GM23248 (cell line): ENCODE results near the gene UMODL1. TPM values are rescaled to one million over a fixed set of nuclear protein-coding genes. Genes with fewer than 3 reads are reported as not detected.
A peak's percentile ranks its signal among the peaks of the same experiment; 100 is the strongest.
"Not testable (repeated sequence)": the region's sequence is repeated elsewhere in the genome, so short reads cannot be mapped to it uniquely, and the experiment has no call there.

Experiments
- DNase-seq: peaks from one replicate; pipeline ENCODE4 v3.0.0-alpha.2; 2015
- H2AFZ ChIP-seq: fragments of 200-600 bp; sonication (generic); 2 replicates; pipeline ENCODE4 v1.6.1; 2016; ENCODE audit warnings: antibody characterized with exemption
- H3F3A ChIP-seq: fragments of 200-600 bp; sonication (generic); 2 replicates; pipeline ENCODE4 v1.6.1; 2016; ENCODE audit warnings: mild to moderate bottlenecking, antibody characterized with exemption, mixed run types; ENCODE audit not compliant: insufficient read depth
- H3K27ac ChIP-seq: fragments of 200-600 bp; sonication (generic); 2 replicates; pipeline ENCODE4 v1.5.1; 2016; ENCODE audit warnings: mild to moderate bottlenecking
- H3K27me3 ChIP-seq: fragments of 200-600 bp; sonication (generic); replicated peaks from 2 replicates; pipeline ENCODE4 v1.6.1; 2016; ENCODE audit warnings: mild to moderate bottlenecking; ENCODE audit not compliant: insufficient read depth
- H3K36me3 ChIP-seq: fragments of 200-600 bp; sonication (generic); 2 replicates; pipeline ENCODE4 v1.6.1; 2016; ENCODE audit warnings: low read depth, mild to moderate bottlenecking
- H3K4me1 ChIP-seq: fragments of 200-600 bp; sonication (generic); 2 replicates; pipeline ENCODE4 v1.6.1; 2016; ENCODE audit warnings: mild to moderate bottlenecking; ENCODE audit not compliant: insufficient read depth
- H3K4me2 ChIP-seq: fragments of 200-600 bp; sonication (generic); one replicate; pipeline ENCODE4 v1.6.1; 2016; ENCODE audit warnings: mild to moderate bottlenecking; ENCODE audit not compliant: unreplicated experiment
- H3K4me3 ChIP-seq: fragments of 200-600 bp; sonication (generic); 2 replicates; pipeline ENCODE4 v1.5.1; 2016; ENCODE audit warnings: mild to moderate bottlenecking
- H3K79me2 ChIP-seq: fragments of 200-600 bp; sonication (generic); 2 replicates; pipeline ENCODE4 v1.6.1; 2016; ENCODE audit warnings: mild to moderate bottlenecking; ENCODE audit not compliant: insufficient read depth
- H3K9ac ChIP-seq: fragments of 200-600 bp; sonication (generic); 2 replicates; pipeline ENCODE4 v1.6.1; 2016; ENCODE audit warnings: mild to moderate bottlenecking
- H3K9me2 ChIP-seq: fragments of 200-600 bp; sonication (generic); 2 replicates; pipeline ENCODE4 v1.6.1; 2016; ENCODE audit warnings: mixed run types, mild to moderate bottlenecking, moderate library complexity; ENCODE audit not compliant: insufficient read depth
- H3K9me3 ChIP-seq: fragments of 200-600 bp; sonication (generic); one replicate; pipeline ENCODE4 v1.6.1; 2017; ENCODE audit warnings: low read depth
- H4K20me1 ChIP-seq: fragments of 200-600 bp; sonication (generic); 2 replicates; pipeline ENCODE4 v1.6.0; 2016; ENCODE audit not compliant: insufficient read depth
- EZH2 ChIP-seq: fragments of 200-600 bp; sonication (generic); IDR thresholded peaks from 2 replicates; pipeline ENCODE4 v1.6.1; 2018; ENCODE audit warnings: antibody characterized with exemption, mild to moderate bottlenecking; ENCODE audit not compliant: insufficient read depth, poor library complexity, severe bottlenecking
- EZH2phosphoT487 ChIP-seq: fragments of 200-600 bp; sonication (generic); IDR thresholded peaks from 2 replicates; pipeline ENCODE4 v1.6.1; 2018; ENCODE audit warnings: antibody characterized with exemption, moderate library complexity, mild to moderate bottlenecking, low read depth; ENCODE audit not compliant: insufficient read depth
- WGBS, 2 experiments: methylation state at CpG; one replicate each; pipeline ENCODE4 v1.1.6; 2015 to 2017; ENCODE audit warnings: low lambda C conversion rate in 2 of 2, low coverage in 1 of 2; ENCODE audit errors: missing lambda C conversion rate in 2 of 2; 5-methylcytosine and 5-hydroxymethylcytosine counted together
- in situ Hi-C: fragments of 300-500 bp; cut with MboI; formaldehyde crosslinking; loops from 2 replicates; pipeline ENCODE4 v1.15.0; 2020
- polyA plus RNA-seq: library from polyadenylated mRNA; unstranded; fragments of >200 nt; fragmentation: Nextera tagmentation; extraction: Ambion mirVana; gene quantifications from 2 replicates; pipeline ENCODE4 v1.2.1, GENCODE V29; 2016
- total RNA-seq: library from RNA; depleted of rRNA; stranded (reverse); fragments of >200 nt; shearing (Covaris generic); gene quantifications from 2 replicates; pipeline ENCODE4 v1.2.3, GENCODE V29; 2014

The UMODL1 gene
- total and polyA plus RNA-seq, 2 experiments from 2014 or later = not detected

- no peaks in the 10 kb centered on the region for H3K9me3 ChIP-seq
- H3K4me2 ChIP-seq = no peak overlapping the region
- H3K9me2 ChIP-seq = no peaks in the 10 kb centered on the region
- H3K4me1 ChIP-seq = no peaks in the 10 kb centered on the region
- 56 to 67% methylated on average over 6 of the region's 6 CpGs for WGBS, 2 experiments
- TF ChIP-seq EZH2 (no peak), EZH2phosphoT487 (no peak)
- no peaks in the 10 kb centered on the region for H3K79me2 ChIP-seq
- no peak for DNase-seq
- H3K4me3 ChIP-seq = no peak overlapping the region
- H3K27ac ChIP-seq = no peak overlapping the region
- H3K36me3 ChIP-seq = no peaks in the 10 kb centered on the region
- peaks cover 10% of the 10 kb centered on the region for H3K27me3 ChIP-seq
- no peak overlapping the region for H3K9ac ChIP-seq
- in situ Hi-C loops = no loop called here
- no peaks in the 10 kb centered on the region for H4K20me1 ChIP-seq
- no peaks in the 10 kb centered on the region for H3F3A ChIP-seq
- no peak overlapping the region for H2AFZ ChIP-seq
Observed at GRCh38 chr21:42175110-42175710, 104.1 kb downstream of the UMODL1 start.

- no peaks in the 10 kb centered on the region for H4K20me1 ChIP-seq
- H3K27ac ChIP-seq = no peak overlapping the region
- H3K4me3 ChIP-seq = no peak overlapping the region
- no peak overlapping the region for H2AFZ ChIP-seq
- in situ Hi-C loops = no loop called here
- no peaks in the 10 kb centered on the region for H3K4me1 ChIP-seq
- H3K4me2 ChIP-seq = no peak overlapping the region
- H3K9me2 ChIP-seq = no peaks in the 10 kb centered on the region
- H3K36me3 ChIP-seq = no peaks in the 10 kb centered on the region
- peaks cover 10% of the 10 kb centered on the region for H3K27me3 ChIP-seq
- peak; percentile 20 for DNase-seq
- no peaks in the 10 kb centered on the region for H3K79me2 ChIP-seq
- no peaks in the 10 kb centered on the region for H3K9me3 ChIP-seq
- TF ChIP-seq EZH2phosphoT487 (no peak), EZH2 (no peak)
- no peak overlapping the region for H3K9ac ChIP-seq
- WGBS, 2 experiments = 9 to 14% methylated on average over 3 of the region's 3 CpGs
- no peaks in the 10 kb centered on the region for H3F3A ChIP-seq
Observed at GRCh38 chr21:42176859-42177258, 105.7 kb downstream of the UMODL1 start.

- no peaks in the 10 kb centered on the region for H3K4me1 ChIP-seq
- no peaks in the 10 kb centered on the region for H3K79me2 ChIP-seq
- H3K27me3 ChIP-seq = peaks cover 10% of the 10 kb centered on the region
- no peaks in the 10 kb centered on the region for H3K36me3 ChIP-seq
- no peak overlapping the region for H3K4me3 ChIP-seq
- no peaks in the 10 kb centered on the region for H4K20me1 ChIP-seq
- in situ Hi-C loops = no loop called here
- H2AFZ ChIP-seq = no peak overlapping the region
- H3K9me3 ChIP-seq = no peaks in the 10 kb centered on the region
- H3F3A ChIP-seq = no peaks in the 10 kb centered on the region
- 39 to 51% methylated on average over 3 of the region's 3 CpGs for WGBS, 2 experiments
- H3K9ac ChIP-seq = no peak overlapping the region
- H3K4me2 ChIP-seq = no peak overlapping the region
- no peak for TF ChIP-seq EZH2phosphoT487
- no peak for TF ChIP-seq EZH2
- no peak overlapping the region for H3K27ac ChIP-seq
- DNase-seq = no peak
- H3K9me2 ChIP-seq = no peaks in the 10 kb centered on the region
Observed at GRCh38 chr21:42179316-42179715, 108.2 kb downstream of the UMODL1 start.

- H3K27me3 ChIP-seq, H3K79me2 ChIP-seq, H3F3A ChIP-seq, in situ Hi-C loops, H3K27ac ChIP-seq, H4K20me1 ChIP-seq, H3K4me3 ChIP-seq, H3K9me3 ChIP-seq, H3K4me2 ChIP-seq, DNase-seq, H2AFZ ChIP-seq, H3K4me1 ChIP-seq, H3K36me3 ChIP-seq, H3K9me2 ChIP-seq, H3K9ac ChIP-seq: not testable (repeated sequence)
- 67 to 79% methylated on average over 3 of the region's 3 CpGs for WGBS, 2 experiments
Observed at GRCh38 chr21:42180001-42180400, 108.9 kb downstream of the UMODL1 start.
